Activated CD8-positive, alpha-beta T cell treated with anti-CD3 and anti-CD28 coated beads, Interleukin-2, amount 10 ng/mL, durations not matched to agents 7 days and 5 days (primary cell): Measurements from ENCODE around the gene KRTAP1-4. TPM values are rescaled to one million over a fixed set of nuclear protein-coding genes. Genes with fewer than 3 reads are reported as not detected.
"Not testable (repeated sequence)": the region's sequence is repeated elsewhere in the genome, so short reads cannot be mapped to it uniquely, and the experiment has no call there.

Experiments
- ATAC-seq: fragments of 150-1000 bp; cut with Tn5 transposase; one replicate; pipeline ENCODE4 v1.10.0; 2021; ENCODE audit warnings: moderate library complexity
- CTCF ChIA-PET: fragments of 350-600 bp; sonication (Branson Sonifier 250); formaldehyde crosslinking; loops from one replicate; lab custom pipeline; 2021; ENCODE audit warnings: antibody characterized with exemption; lab: Charles Lee
- POLR2A ChIA-PET: fragments of 350-600 bp; sonication (Branson Sonifier 250); formaldehyde crosslinking; loops from one replicate; lab custom pipeline; 2021; ENCODE audit warnings: antibody characterized with exemption; lab: Charles Lee
- DNase-seq: peaks from one replicate; pipeline ENCODE4 v3.0.0-alpha.2; 2020
- H3K27ac Mint-ChIP-seq: one replicate; pipeline ENCODE4 v1.8.0; 2021; ENCODE audit warnings: mild to moderate bottlenecking, mixed read lengths
- H3K27me3 Mint-ChIP-seq: one replicate; pipeline ENCODE4 v1.8.0; 2021; ENCODE audit warnings: low read depth, mixed read lengths
- H3K36me3 Mint-ChIP-seq: one replicate; pipeline ENCODE4 v1.8.0; 2021; ENCODE audit warnings: low read depth, mixed read lengths
- H3K4me1 Mint-ChIP-seq: one replicate; pipeline ENCODE4 v1.8.0; 2021; ENCODE audit warnings: low read depth, mixed read lengths
- H3K4me3 Mint-ChIP-seq: one replicate; pipeline ENCODE4 v1.8.0; 2021; ENCODE audit warnings: mild to moderate bottlenecking, mixed read lengths
- H3K9me3 Mint-ChIP-seq: one replicate; pipeline ENCODE4 v1.8.0; 2022; ENCODE audit warnings: mixed read lengths; ENCODE audit not compliant: insufficient read depth
- total RNA-seq, 2 experiments: library from RNA; stranded (reverse); gene quantifications; one replicate each; pipeline ENCODE4 v1.2.3, GENCODE V29; 2021

Gene KRTAP1-4
- not detected for total RNA-seq

GRCh38 chr17:41029633-41030245 is at the start of gene KRTAP1-4:
KRTAP1-4 (minus strand) TSS chr17:41030195; CDS start chr17:41030078, 117 bp downstream.
- DNase-seq (no peak), ATAC-seq (no peak)
- H3K27me3 Mint-ChIP-seq, result peaks cover 10% of the 10 kb centered on the region
- H3K36me3 Mint-ChIP-seq, result no peaks in the 10 kb centered on the region
- no peak within 1 kb of the TSS for H3K4me3 Mint-ChIP-seq
- H3K27ac Mint-ChIP-seq, result no peak within 1 kb of the TSS
- ChIA-PET POLR2A (no interaction called here), CTCF (no interaction called here)
- H3K9me3 Mint-ChIP-seq, result no peaks in the 10 kb centered on the region
- peaks cover 2% of the 10 kb centered on the region for H3K4me1 Mint-ChIP-seq

- no peak for ATAC-seq
- H3K36me3 Mint-ChIP-seq, result no peaks in the 10 kb centered on the region
- ChIA-PET POLR2A (no interaction called here), CTCF (no interaction called here)
- no peaks in the 10 kb centered on the region for H3K9me3 Mint-ChIP-seq
- H3K27me3 Mint-ChIP-seq, result peaks cover 14% of the 10 kb centered on the region
- no peak overlapping the region for H3K27ac Mint-ChIP-seq
- DNase-seq, result no peak
- no peaks in the 10 kb centered on the region for H3K4me1 Mint-ChIP-seq
- H3K4me3 Mint-ChIP-seq, result no peak overlapping the region
These were observed 46.8 kb upstream of the KRTAP1-4 start for GRCh38 chr17:41076788-41077187.

- ATAC-seq, result no peak
- no peaks in the 10 kb centered on the region for H3K9me3 Mint-ChIP-seq
- POLR2A ChIA-PET, result interaction anchor here (0.6 kb wide), 1 partner anchor 295 kb away, joined by 3 read pairs; no protein-coding TSS in a partner anchor
- no peak overlapping the region for H3K27ac Mint-ChIP-seq
- H3K27me3 Mint-ChIP-seq, result peaks cover 12% of the 10 kb centered on the region
- CTCF ChIA-PET, result interaction anchor here (1.1 kb wide), 1 partner anchor 115 kb away, joined by 3 read pairs; no protein-coding TSS in a partner anchor
- H3K4me3 Mint-ChIP-seq, result no peak overlapping the region
- no peaks in the 10 kb centered on the region for H3K36me3 Mint-ChIP-seq
- H3K4me1 Mint-ChIP-seq, result peaks cover 2% of the 10 kb centered on the region
- no peak for DNase-seq
These were observed 43.7 kb upstream of the KRTAP1-4 start for GRCh38 chr17:41073676-41074075.

GRCh38 chr17:41071606-41072360 is 41.8 kb upstream of the KRTAP1-4 start:
- DNase-seq (no peak), ATAC-seq (no peak)
- Mint-ChIP-seq H3K27ac (no peak overlapping the region), H3K9me3 (no peaks in the 10 kb centered on the region), H3K36me3 (no peaks in the 10 kb centered on the region), H3K4me1 (peaks cover 2% of the 10 kb centered on the region), H3K27me3 (peaks cover 6% of the 10 kb centered on the region), H3K4me3 (no peak overlapping the region)
- ChIA-PET POLR2A (no interaction called here), CTCF (no interaction called here)

DNA sequence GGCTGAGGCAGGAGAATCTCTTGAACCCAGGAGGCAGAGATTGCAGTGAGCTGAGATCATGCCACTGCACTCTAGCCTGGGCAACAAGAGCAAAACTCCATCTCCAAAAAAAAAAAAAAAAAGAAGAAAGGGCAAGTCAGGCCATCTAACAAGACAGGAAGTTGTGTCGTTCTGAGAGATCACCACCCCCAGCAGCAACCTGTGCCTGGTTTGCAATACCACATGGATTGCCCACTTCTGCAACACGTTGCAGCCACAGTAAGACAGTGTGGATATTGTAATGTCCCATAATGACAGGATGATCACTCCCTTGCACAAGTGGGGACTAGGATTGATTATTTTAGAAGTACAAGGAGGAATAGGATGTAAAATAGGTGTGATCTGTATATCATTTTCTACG is 39.0 kb upstream of the KRTAP1-4 start:
- H3K36me3 Mint-ChIP-seq, result no peaks in the 10 kb centered on the region
- H3K4me1 Mint-ChIP-seq, result peaks cover 2% of the 10 kb centered on the region

GRCh38 chr17:41067281-41067680 is 37.3 kb upstream of the KRTAP1-4 start:
- peaks cover 2% of the 10 kb centered on the region for H3K4me1 Mint-ChIP-seq
- DNase-seq, result no peak
- no peak overlapping the region for H3K4me3 Mint-ChIP-seq
- POLR2A ChIA-PET, result no interaction called here
- no peaks in the 10 kb centered on the region for H3K36me3 Mint-ChIP-seq
- peaks cover 4% of the 10 kb centered on the region for H3K27me3 Mint-ChIP-seq
- CTCF ChIA-PET, result interaction anchor here (0.9 kb wide), 1 partner anchor 255 kb away, joined by 4 read pairs; no protein-coding TSS in a partner anchor
- no peak overlapping the region for H3K27ac Mint-ChIP-seq
- no peak for ATAC-seq
- H3K9me3 Mint-ChIP-seq, result no peaks in the 10 kb centered on the region

More for the DNA sequence above, 39.0 kb upstream of the KRTAP1-4 start:
- CTCF ChIA-PET, result no interaction called here
- no peak for ATAC-seq
- Mint-ChIP-seq H3K27me3 (no peaks in the 10 kb centered on the region), H3K27ac (no peak overlapping the region), H3K4me3 (no peak overlapping the region), H3K9me3 (no peaks in the 10 kb centered on the region)
- no peak for DNase-seq
- POLR2A ChIA-PET, result no interaction called here

DNA sequence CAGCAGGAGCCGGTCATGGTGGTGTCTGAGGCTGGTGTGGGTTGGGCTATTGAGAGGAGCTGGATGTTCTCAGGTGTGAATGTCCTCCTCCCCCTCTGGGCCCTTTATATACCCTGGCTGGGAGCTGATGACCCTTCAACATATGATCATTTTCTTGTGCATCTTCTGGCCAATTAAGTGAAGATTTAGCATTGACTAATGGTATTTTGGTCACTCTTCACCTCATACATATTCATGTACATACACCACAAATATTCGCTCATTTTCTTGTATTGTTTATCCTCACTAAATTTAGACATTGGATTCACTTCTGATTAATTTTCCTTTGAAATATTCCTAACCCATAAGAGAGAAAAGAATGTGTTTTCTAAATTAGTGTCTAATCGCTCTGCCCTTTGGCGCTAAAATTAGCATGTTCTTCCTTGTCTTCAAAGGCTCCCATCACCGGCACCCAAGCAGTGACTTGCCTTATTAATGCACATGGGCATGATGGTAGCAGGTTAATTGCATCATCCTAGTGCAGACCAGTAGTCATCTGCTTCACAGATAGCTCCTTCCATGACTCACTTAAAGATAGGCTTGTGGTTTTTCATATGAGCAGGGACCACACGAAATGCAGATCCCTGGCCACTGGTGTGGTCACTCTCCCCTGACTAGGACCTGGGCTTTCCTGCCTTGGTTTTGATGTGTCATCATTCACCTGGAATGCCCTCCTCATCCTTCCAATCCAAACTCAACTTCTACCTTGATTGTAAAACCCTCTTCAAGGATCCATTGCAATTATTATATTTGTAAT is 36.0 kb upstream of the KRTAP1-4 start, which contains the start of gene KRTAP2-4:
Gene KRTAP2-4 (minus strand): TSS at position 51 of the 796 bp plus-strand sequence. CDS start 34 bp downstream, at position 17.
- ChIA-PET POLR2A (no interaction called here), CTCF (no interaction called here)
- no peak within 1 kb of the TSS for H3K4me3 Mint-ChIP-seq
- ATAC-seq, result no peak
- H3K36me3 Mint-ChIP-seq, result no peaks in the 10 kb centered on the region
- H3K27ac Mint-ChIP-seq, result no peak within 1 kb of the TSS
- peaks cover 10% of the 10 kb centered on the region for H3K27me3 Mint-ChIP-seq
- H3K9me3 Mint-ChIP-seq, result no peaks in the 10 kb centered on the region
- H3K4me1 Mint-ChIP-seq, result peaks cover 2% of the 10 kb centered on the region
- DNase-seq, result no peak

DNA sequence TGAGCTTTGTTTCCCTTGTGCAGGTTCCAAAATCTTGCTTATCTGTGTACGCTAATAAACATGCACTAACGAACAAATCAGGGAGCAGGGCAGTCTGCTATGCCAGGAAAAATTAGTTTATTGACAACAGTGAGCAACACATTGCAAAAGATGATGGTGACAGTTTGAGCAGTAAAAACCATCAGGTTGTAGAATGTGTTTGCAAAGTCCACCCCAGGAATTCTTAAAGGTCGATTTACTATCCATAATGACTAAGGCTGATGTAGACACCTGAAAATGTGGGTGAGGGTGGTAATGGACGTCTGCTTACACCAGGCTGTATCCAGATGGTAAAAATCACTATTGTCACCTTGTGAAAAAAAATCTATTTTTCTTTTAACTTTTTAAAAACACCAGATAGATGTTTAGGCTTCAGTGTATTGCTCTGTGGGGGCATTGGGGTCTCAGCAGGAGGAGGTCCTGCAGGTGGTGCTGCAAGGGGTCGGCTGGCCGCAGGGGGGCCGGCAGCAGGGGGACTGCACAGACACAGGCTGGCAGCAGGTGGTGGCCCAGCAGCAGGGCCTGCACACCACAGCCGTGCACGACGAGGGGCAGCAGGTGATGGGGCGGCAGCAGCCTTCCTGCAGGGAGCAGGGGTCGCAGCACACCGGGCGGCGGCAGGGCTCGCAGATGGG is 35.2 kb upstream of the KRTAP1-4 start:
- POLR2A ChIA-PET, H3K36me3 Mint-ChIP-seq, H3K4me1 Mint-ChIP-seq, H3K27ac Mint-ChIP-seq, DNase-seq, CTCF ChIA-PET, H3K9me3 Mint-ChIP-seq, ATAC-seq, H3K4me3 Mint-ChIP-seq: not testable (repeated sequence)
- peaks cover 17% of the 10 kb centered on the region for H3K27me3 Mint-ChIP-seq

DNA sequence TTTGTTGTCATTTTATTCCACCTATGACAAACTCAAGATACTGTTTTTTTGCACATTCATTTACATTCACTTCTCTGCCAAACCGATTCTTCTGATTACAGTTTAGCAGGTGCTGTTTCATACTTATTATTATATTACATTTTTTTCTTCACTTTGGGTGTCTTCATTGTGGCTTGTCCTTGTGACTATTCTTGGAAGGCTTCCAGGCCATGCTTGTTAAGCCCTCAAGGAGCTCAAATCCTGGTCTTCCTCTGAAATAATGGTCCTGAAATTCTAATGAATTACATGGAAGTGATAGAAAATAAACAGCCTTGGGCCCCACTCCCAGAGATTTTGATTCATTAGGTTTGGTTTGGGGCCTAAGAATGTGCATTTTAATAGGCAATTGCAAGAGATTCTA is 34.3 kb upstream of the KRTAP1-4 start:
- H3K4me3 Mint-ChIP-seq, result no peak overlapping the region
- peaks cover 2% of the 10 kb centered on the region for H3K4me1 Mint-ChIP-seq
- H3K9me3 Mint-ChIP-seq, result no peaks in the 10 kb centered on the region
- POLR2A ChIA-PET, result no interaction called here
- H3K36me3 Mint-ChIP-seq, result no peaks in the 10 kb centered on the region
- ATAC-seq, result no peak
- no peak overlapping the region for H3K27ac Mint-ChIP-seq
- peaks cover 23% of the 10 kb centered on the region for H3K27me3 Mint-ChIP-seq
- CTCF ChIA-PET, result no interaction called here
- no peak for DNase-seq

- H3K27ac Mint-ChIP-seq, result no peak overlapping the region
- H3K4me1 Mint-ChIP-seq, result no peaks in the 10 kb centered on the region
- ATAC-seq (no peak), DNase-seq (no peak)
- peaks cover 28% of the 10 kb centered on the region for H3K27me3 Mint-ChIP-seq
- H3K4me3 Mint-ChIP-seq, result no peak overlapping the region
- ChIA-PET CTCF (no interaction called here), POLR2A (no interaction called here)
- H3K36me3 Mint-ChIP-seq, result no peaks in the 10 kb centered on the region
- H3K9me3 Mint-ChIP-seq, result no peaks in the 10 kb centered on the region
These were observed 33.5 kb upstream of the KRTAP1-4 start for GRCh38 chr17:41063449-41063848.

DNA sequence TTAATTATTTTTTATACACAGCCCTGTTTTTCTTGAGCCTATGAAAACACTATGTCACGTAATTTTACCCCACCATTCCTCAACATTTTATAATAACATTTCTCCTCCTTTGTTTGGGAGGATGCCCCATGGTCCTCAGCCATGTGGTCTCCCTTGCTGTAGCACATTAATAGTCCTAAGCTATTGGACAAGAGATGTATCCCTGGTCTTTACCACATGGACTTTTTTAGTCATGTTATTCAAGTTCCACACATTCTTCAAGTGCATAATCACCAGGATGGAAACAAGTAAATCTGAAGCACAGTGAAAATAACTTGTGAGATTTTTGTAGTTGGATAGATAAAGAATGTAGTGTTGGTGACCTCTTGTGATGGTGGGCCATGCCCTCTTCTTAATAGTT is 32.0 kb upstream of the KRTAP1-4 start:
- ChIA-PET CTCF (no interaction called here), POLR2A (no interaction called here)
- no peak for DNase-seq
- no peak for ATAC-seq
- no peak overlapping the region for H3K27ac Mint-ChIP-seq
- no peak overlapping the region for H3K4me3 Mint-ChIP-seq
- H3K27me3 Mint-ChIP-seq, result peaks cover 36% of the 10 kb centered on the region
- H3K36me3 Mint-ChIP-seq, result no peaks in the 10 kb centered on the region
- no peaks in the 10 kb centered on the region for H3K4me1 Mint-ChIP-seq
- H3K9me3 Mint-ChIP-seq, result no peaks in the 10 kb centered on the region
